Astrocyte of the cerebellum (primary cell): ENCODE measurements around the gene JPT1.

Experiments
- DNase-seq: peaks from one replicate; pipeline ENCODE4 v3.0.0-alpha.2; 2011; ENCODE audit warnings: low read depth
- H3K4me3 ChIP-seq: 2 replicates; pipeline ENCODE4 v1.5.1; 2011; ENCODE audit warnings: mild to moderate bottlenecking, low read depth, low read length, moderate library complexity
- CTCF ChIP-seq: IDR thresholded peaks from 2 replicates; pipeline ENCODE4 v1.5.1; 2012; ENCODE audit warnings: low read length, low read depth, moderate library complexity, mild to moderate bottlenecking; ENCODE audit errors: missing control alignments
- in situ Hi-C: cut with HindIII; loops from 2 replicates; pipeline ENCODE4 v1.10.0; 2017; ENCODE audit warnings: low sequenced_read_pairs

JPT1 gene

DNA sequence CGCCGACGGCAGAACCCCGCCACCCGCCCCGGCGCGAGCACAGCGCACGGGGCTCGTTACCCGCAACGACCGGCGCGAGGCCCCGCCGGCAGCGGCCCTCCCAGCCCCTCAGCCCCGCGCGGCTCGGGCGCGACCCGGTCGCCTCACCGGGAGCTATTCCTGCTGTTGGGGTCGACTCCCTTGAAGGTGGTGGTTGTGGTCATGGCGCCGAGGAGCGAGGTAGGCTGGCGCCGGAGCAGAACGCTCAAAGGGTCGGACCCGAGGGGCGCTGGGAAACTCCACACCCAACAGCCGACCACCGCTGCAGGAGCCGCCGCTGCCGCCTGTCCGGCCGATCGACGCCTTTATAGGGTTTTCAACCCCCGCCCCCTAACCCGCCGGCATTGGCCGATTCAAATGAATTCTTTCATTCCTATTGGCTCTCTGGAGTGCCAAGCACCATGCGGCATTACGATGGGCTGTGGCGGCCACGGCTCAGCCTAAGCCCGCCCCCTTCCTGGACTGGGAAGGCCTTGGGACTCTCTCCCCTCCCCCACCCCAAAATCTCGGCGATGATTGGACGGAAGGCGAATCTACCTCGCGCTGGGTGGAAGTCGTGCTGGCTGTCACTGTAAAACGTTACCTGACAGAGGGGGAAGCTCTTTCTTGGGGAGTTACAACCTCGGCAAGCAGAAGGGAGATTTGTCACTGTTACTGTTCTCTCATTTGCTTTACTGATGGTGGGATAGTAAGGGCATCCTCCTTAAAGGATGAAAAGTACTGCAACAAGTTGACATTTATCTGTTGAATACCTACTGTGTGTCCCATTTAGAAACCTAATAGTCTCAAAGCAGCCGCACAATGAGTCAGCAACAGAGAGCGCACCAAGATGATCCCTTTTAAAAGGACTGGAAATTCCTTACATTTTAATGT lies at the start of gene JPT1:
JPT1 (minus strand) TSS at position 318 of the 912 bp plus-strand sequence; CDS start at position 203, 115 bp downstream.
- peak; percentile 98 for DNase-seq
- no peak for TF ChIP-seq CTCF
- in situ Hi-C loops: no loop called here
- H3K4me3 ChIP-seq: peak within 1 kb of the TSS; percentile 95

GRCh38 chr17:75199886-75200618 lies 45.7 kb upstream of the JPT1 start:
- no peak for TF ChIP-seq CTCF
- no peak overlapping the region for H3K4me3 ChIP-seq
- in situ Hi-C loops: no loop called here
- no peak for DNase-seq

GRCh38 chr17:75194879-75195278 lies 40.6 kb upstream of the JPT1 start:
- no peak overlapping the region for H3K4me3 ChIP-seq
- TF ChIP-seq CTCF: no peak
- no peak for DNase-seq
- in situ Hi-C loops: no loop called here

DNA sequence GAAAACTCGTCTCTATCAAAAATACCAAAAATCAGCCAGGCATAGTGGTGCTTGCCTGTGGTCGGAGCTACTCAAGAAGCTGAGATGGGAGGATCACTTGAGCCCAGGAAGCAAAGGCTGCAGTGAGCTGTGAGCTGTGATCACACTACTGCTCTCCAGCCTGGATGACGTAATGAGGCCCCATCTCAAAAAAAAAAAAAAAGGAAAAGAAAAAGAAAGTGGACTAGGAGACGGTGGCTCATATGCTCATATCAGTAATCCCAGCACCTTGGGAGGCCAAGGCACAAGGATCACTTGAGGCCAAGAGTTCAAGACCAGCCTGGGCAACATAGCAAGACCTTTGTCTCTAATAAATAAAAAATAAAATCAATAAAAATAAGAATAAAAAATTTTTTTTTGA lies 37.3 kb upstream of the JPT1 start:
- in situ Hi-C loops: no loop called here
- no peak for TF ChIP-seq CTCF
- no peak for DNase-seq

DNA sequence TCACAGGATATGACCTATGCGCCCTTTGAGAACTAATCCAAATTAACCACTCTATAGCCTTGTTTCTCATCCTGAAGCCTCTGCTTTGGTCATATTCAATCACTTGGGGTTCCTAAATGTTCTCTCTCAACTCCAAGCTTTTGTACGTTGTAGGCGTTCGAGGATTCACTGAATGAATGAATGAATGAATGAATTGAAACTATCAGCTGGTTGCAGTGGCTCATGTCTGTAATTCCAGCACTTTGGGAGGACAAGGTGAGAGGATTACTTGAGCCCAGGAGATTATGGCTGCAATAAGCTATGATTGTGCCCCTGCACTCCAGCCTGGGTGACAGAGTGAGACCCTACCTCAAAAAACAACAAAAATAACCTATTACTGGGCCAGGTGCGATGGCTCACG lies 34.3 kb upstream of the JPT1 start:
- H3K4me3 ChIP-seq: no peak overlapping the region
- in situ Hi-C loops: no loop called here
- TF ChIP-seq CTCF: no peak
- no peak for DNase-seq

More for the DNA sequence above, 37.3 kb upstream of the JPT1 start:
- no peak overlapping the region for H3K4me3 ChIP-seq

GRCh38 chr17:75183999-75184884 lies 29.9 kb upstream of the JPT1 start:
- no peak for TF ChIP-seq CTCF
- H3K4me3 ChIP-seq: no peak overlapping the region

More at GRCh38 chr17:75183999-75184884, 29.9 kb upstream of the JPT1 start:
- in situ Hi-C loops: no loop called here
- no peak for DNase-seq
